ENCODE data around the gene TMEM185A.

DNA sequence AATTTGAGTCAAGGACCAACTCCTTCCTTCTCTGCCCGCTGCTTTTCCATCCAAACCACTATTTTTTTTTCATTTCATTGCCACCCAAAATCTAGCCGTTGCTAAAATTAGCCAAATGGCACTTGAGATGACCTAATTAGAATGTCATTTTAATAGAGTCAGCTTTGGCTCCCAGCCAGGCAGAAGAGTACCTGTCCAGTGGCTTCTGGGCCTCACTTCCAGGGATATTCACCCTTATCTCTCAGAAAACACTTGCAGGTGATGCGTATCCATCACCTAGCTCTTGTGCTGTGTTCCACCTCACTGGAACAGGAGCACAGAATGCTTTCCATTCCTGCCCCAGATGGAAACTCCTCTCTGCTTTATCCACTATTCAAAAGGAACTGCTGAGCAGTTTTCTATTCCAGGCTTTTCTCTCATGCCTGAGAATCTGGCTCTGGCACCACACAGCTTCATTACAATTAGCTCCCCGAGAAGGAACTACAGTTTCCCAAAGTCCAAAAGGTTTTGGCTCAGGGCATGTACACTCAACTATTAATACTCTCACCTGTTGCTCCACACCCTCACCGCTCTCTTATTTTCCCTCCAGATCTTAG is 62.8 kb downstream of the TMEM185A start:
- TF ChIP-seq, protein P1, sequence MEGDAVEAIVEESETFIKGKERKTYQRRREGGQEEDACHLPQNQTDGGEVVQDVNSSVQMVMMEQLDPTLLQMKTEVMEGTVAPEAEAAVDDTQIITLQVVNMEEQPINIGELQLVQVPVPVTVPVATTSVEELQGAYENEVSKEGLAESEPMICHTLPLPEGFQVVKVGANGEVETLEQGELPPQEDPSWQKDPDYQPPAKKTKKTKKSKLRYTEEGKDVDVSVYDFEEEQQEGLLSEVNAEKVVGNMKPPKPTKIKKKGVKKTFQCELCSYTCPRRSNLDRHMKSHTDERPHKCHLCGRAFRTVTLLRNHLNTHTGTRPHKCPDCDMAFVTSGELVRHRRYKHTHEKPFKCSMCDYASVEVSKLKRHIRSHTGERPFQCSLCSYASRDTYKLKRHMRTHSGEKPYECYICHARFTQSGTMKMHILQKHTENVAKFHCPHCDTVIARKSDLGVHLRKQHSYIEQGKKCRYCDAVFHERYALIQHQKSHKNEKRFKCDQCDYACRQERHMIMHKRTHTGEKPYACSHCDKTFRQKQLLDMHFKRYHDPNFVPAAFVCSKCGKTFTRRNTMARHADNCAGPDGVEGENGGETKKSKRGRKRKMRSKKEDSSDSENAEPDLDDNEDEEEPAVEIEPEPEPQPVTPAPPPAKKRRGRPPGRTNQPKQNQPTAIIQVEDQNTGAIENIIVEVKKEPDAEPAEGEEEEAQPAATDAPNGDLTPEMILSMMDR (IDR thresholded peaks at IDR 0.05): no peak
- TF ChIP-seq POLR2A (IDR thresholded peaks at IDR 0.05): no peak

Data from right lobe of liver (tissue), 4 donors.